Iris pigment epithelial cell (primary cell): Measurements from ENCODE around the gene NAA38.

Experiments used
- DNase-seq: peaks from one replicate; pipeline ENCODE4 v3.0.0-alpha.2; 2011; ENCODE audit warnings: low read depth

Gene NAA38

GRCh38 chr17:7841396-7841914 is 15.9 kb downstream of the NAA38 start:
- DNase-seq, result peak; percentile 92

DNA sequence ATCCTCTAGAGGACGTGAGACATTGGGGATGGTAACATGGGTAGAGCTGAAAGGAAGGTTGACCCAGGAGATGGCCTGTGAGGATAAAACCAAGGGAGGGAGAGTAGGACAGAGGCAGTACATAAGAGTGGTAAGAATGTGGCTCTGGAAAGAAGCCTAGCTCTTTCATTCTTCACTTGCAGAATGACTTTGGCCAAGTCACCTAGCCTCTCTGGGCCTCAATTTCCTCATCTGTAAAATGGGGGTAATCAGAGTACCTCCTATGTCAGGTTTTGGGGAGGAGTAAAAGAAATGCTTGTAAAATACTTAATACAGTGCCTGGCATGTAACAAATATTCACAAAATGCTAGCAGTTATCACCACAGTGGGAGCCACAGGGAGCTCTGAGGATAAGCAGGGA is 16.5 kb downstream of the NAA38 start:
- DNase-seq, result no peak

DNA sequence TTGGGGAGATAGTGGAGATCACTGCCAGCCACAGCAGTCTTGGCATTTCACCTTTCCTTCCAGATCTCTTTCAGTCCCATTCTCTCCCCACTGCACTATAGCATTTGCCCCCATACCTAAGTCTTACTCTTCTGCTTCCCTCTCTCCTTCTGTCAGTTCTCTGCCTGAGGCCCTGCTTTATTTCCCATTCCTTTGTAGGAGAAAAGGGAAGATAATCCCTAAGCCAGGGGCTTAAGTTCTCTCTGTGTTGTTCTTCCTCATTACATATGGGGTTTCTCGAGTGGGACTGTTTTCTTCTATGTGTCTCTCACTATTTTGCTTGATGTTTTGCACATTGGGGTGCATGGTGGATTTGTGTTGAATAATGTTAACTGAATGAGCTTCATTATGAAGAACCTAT is 16.9 kb downstream of the NAA38 start:
- DNase-seq, result no peak

- DNase-seq, result peak; percentile 46
Observed at GRCh38 chr17:7839876-7840261, 17.5 kb downstream of the NAA38 start.

- no peak for DNase-seq
Observed at GRCh38 chr17:7839190-7839875, 18.0 kb downstream of the NAA38 start.

DNA sequence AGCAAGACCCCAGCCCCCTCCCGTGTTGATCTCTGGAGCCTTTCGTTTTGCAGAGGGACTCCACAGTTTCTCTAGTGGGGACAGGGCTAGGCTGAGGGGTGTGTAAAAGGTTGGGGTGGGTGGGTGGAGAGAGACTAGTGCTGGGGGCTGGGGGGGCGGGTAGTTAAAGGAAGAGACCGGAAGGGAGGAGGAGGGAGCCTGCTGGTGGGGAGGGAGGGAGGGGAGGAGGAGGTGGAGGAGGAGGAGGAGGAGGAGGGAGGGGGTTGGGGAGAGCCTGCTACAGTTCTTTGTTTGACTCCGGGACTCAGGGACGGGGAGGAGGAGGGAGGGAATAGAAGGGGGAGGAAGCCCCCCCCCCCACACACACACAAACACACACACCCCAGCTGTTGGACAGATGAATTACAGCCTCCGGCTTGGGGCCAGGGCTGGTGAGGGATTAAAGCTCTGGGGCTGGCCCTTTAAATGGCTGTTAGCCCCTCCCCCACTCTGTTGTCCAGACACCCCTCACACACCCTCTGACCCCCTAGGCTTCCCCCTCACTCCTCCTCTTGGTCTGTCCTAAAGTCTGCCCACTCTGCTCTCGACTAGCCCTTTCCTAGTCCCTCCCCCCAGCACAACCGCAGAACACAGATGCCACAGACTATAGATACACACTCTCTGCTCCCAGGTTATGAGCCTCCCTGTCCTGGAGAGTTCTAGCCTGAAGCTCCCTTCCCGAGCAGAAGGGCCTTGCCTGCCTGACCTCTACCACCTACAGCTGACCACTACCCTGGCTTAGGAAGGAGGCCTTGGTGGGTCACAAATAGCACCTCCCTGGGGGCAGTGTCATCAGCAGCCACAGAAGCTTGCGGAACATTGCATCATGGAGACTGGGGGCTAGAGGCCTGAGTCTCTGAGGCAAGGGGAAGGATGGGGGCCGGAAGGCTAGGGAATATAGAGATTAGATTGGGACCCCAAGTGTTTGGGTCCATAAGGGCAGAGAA is 19.0 kb downstream of the NAA38 start:
- DNase-seq, result peak; percentile 50

DNA sequence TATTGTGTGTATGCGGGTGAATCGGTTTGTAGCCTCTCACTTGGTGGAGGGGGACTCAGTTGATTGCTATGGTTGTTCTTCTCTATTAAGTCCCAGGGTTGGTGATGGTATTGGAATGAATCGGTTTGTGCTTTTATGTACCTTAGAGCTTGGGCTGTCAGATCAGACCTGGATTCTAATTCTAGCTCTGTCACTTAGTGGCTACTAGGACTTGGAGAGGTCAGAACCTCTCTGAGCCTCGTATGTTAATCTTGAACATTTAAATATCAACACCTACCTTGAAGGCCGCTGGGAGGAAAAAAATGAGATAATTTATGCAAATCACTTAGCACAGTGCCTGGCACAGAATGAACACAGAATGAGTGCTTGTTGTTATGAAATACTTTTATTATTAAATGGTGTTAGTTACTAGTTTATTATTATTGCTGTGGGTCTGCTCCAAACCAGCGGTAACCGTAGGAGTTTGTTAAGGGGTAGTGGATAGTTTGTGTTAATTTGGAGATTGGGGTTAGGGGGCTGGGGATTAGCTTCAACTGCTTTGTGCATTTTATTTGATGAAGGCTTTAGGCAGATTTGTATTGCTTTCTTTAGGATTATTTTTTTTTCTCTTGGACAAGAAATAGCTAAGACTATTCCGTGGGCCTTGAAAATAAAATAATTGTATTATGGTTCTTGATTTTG is 19.8 kb downstream of the NAA38 start:
- no peak for DNase-seq

- peak; percentile 84 for DNase-seq
Observed at GRCh38 chr17:7836596-7837407, 20.6 kb downstream of the NAA38 start.

- DNase-seq, result peak; percentile 44
Observed at GRCh38 chr17:7835814-7836595, 21.4 kb downstream of the NAA38 start.

GRCh38 chr17:7834957-7835813 is 22.2 kb downstream of the NAA38 start:
- peak; percentile 99 for DNase-seq

DNA sequence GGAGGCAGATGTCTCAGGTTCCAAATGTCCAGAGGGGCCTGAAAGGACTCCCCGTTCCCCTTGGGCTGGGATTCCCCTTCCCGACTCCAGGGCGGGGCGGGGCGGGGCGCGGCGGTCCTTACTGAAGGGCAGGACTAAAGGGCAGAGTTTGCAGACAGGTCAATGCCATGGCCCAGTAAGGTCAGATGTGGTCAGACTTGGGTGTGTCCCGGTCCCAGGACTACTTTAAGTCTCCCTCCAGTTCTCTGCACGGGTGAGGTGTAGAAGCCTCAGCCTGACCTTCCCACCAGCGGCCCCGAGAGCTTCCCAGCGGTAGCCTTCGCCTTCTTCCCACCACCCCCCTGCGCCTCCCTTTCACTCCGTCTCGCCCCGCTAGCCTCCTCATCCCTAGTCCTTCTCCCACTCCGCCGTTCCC is 22.8 kb downstream of the NAA38 start:
- peak; percentile 31 for DNase-seq

DNA sequence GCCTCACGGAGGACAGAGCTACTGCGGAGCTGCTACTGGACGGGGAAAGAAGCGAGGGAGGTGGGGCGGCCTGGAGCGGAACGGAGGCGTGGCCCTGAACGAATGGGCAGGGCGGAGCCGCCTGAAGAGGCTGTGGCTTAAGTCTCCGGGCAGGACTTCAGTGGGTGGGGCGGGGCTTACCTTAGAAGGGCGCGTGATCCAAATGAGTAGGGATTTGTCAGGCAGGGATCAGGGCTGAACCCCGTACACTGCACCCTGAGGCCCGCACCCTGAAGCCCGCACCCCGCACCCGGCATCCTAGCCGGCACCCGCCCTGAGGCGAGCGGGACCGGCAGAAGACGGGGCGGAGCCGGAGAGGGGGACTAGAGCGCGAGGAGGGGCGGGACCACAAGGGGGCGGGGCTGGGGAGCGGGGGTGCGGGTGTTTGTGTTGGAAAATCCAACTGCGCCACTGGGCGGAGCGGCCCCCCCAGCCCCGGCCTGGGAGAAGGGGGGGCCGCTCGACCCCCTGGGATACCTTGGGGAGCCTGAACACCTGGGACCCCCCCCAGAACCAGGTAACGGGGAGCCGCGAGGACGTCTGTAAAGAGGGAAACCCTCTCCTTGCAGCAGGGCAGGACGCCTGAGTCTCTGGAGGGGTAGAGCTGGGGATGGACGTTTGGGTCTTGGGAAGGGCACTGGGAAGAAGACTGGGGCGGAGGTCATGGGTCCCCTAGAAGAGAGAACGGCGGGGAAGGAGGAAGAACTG is 23.4 kb downstream of the NAA38 start, which contains the start of gene KDM6B:
KDM6B (plus strand) TSS at position 423 of the 747 bp plus-strand sequence. CDS start 11,338 bp downstream, outside the sequence.
- peak; percentile 94 for DNase-seq

GRCh38 chr17:7833011-7833794 is 24.2 kb downstream of the NAA38 start:
- no peak for DNase-seq

GRCh38 chr17:7832431-7832830 is 24.9 kb downstream of the NAA38 start:
- DNase-seq, result no peak

GRCh38 chr17:7831233-7831632 is 26.1 kb downstream of the NAA38 start:
- no peak for DNase-seq

GRCh38 chr17:7830616-7831015 is 26.7 kb downstream of the NAA38 start:
- DNase-seq, result no peak

GRCh38 chr17:7825206-7825990 is 32.0 kb downstream of the NAA38 start:
- no peak for DNase-seq
